HG02938 (cell line): ENCODE data around the gene NUP133.

Source experiments
- ATAC-seq: cut with Tn5 transposase; IDR thresholded peaks from one replicate; pipeline ENCODE4 v1.9.1; 2021; ENCODE audit warnings: mild to moderate bottlenecking, moderate library complexity; ENCODE audit not compliant: unreplicated experiment

NUP133 gene

GRCh38 chr1:229454056-229454455 lies 54.1 kb downstream of the NUP133 start:
- ATAC-seq = no peak

- no peak for ATAC-seq
Measured at GRCh38 chr1:229452956-229453801, 55.0 kb downstream of the NUP133 start.

GRCh38 chr1:229448845-229449244 lies 59.3 kb downstream of the NUP133 start:
- no peak for ATAC-seq

GRCh38 chr1:229448354-229448753 lies 59.8 kb downstream of the NUP133 start:
- no peak for ATAC-seq

GRCh38 chr1:229447809-229448252 lies 60.3 kb downstream of the NUP133 start:
- ATAC-seq = no peak

- ATAC-seq = no peak
Measured at GRCh38 chr1:229445828-229446227, 62.3 kb downstream of the NUP133 start.

GRCh38 chr1:229440851-229441537 lies 67.1 kb downstream of the NUP133 start:
- peak; percentile 98 for ATAC-seq

GRCh38 chr1:229438021-229438420 lies 70.1 kb downstream of the NUP133 start:
- ATAC-seq = no peak

GRCh38 chr1:229437443-229437842 lies 70.7 kb downstream of the NUP133 start:
- no peak for ATAC-seq

GRCh38 chr1:229436201-229436600 lies 71.9 kb downstream of the NUP133 start:
- no peak for ATAC-seq

- no peak for ATAC-seq
Measured at GRCh38 chr1:229434641-229435051, 73.5 kb downstream of the NUP133 start.

- no peak for ATAC-seq
Measured at GRCh38 chr1:229434005-229434640, 74.0 kb downstream of the NUP133 start, which contains the start of gene ACTA1. Gene ACTA1, minus strand, starts transcription at chr1:229434094. Its CDS starts 979 bp downstream, at chr1:229433115.

- no peak for ATAC-seq
Measured at GRCh38 chr1:229433364-229434004, 74.7 kb downstream of the NUP133 start.

- no peak for ATAC-seq
Measured at GRCh38 chr1:229432905-229433304, 75.2 kb downstream of the NUP133 start.

- ATAC-seq = no peak
Measured at GRCh38 chr1:229432116-229432461, 76.1 kb downstream of the NUP133 start.

- no peak for ATAC-seq
Measured at GRCh38 chr1:229431284-229432115, 76.6 kb downstream of the NUP133 start.

- ATAC-seq = no peak
Measured at GRCh38 chr1:229430761-229431283, 77.3 kb downstream of the NUP133 start.

GRCh38 chr1:229428256-229428655 lies 79.9 kb downstream of the NUP133 start:
- no peak for ATAC-seq

- ATAC-seq = no peak
Measured at GRCh38 chr1:229427572-229427971, 80.6 kb downstream of the NUP133 start.

- ATAC-seq = no peak
Measured at GRCh38 chr1:229425564-229426159, 82.5 kb downstream of the NUP133 start.
